Fibroblast of lung (primary cell): ENCODE measurements around the gene SOX15.

Experiments
- EZH2 ChIP-seq: IDR thresholded peaks from 2 replicates; pipeline ENCODE4 v1.5.1; 2012; ENCODE audit warnings: low read length, control low read depth, mild to moderate bottlenecking; ENCODE audit errors: missing control alignments
- TF ChIP-seq, protein P1 (sequence below), 2 donors: IDR thresholded peaks in 1 of 2; conservative IDR thresholded peaks in 1 of 2; 1 replicate in 1 of 2; 2 replicates in 1 of 2; pipeline ENCODE4 v1.5.1; 2011 to 2012; ENCODE audit warnings: low read length in 2 of 2, control low read depth in 1 of 2, inconsistent platforms in 1 of 2, low read depth in 1 of 2, mild to moderate bottlenecking in 1 of 2

- TF ChIP-seq, protein P1, sequence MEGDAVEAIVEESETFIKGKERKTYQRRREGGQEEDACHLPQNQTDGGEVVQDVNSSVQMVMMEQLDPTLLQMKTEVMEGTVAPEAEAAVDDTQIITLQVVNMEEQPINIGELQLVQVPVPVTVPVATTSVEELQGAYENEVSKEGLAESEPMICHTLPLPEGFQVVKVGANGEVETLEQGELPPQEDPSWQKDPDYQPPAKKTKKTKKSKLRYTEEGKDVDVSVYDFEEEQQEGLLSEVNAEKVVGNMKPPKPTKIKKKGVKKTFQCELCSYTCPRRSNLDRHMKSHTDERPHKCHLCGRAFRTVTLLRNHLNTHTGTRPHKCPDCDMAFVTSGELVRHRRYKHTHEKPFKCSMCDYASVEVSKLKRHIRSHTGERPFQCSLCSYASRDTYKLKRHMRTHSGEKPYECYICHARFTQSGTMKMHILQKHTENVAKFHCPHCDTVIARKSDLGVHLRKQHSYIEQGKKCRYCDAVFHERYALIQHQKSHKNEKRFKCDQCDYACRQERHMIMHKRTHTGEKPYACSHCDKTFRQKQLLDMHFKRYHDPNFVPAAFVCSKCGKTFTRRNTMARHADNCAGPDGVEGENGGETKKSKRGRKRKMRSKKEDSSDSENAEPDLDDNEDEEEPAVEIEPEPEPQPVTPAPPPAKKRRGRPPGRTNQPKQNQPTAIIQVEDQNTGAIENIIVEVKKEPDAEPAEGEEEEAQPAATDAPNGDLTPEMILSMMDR (conservative IDR thresholded peaks at IDR 0.05 in 1 of 2, IDR thresholded peaks at IDR 0.05 in 1 of 2; ENCODE audit: low read depth in 1 of 2, low read length in 2 of 2) = no peak
- no peak for TF ChIP-seq EZH2
Observed at GRCh38 chr17:7580604-7581575, 9.0 kb downstream of the SOX15 start.
